ACC112 (cell line): Measurements from ENCODE around the gene MFSD6.
"Not testable (repeated sequence)": the region's sequence is repeated elsewhere in the genome, so short reads cannot be mapped to it uniquely, and the experiment has no call there.

Source experiments
- H2AFZ ChIP-seq: fragments of 200-600 bp; sonication (generic); one replicate; pipeline ENCODE4 v1.6.0; 2017; ENCODE audit warnings: antibody characterized with exemption, low read length; ENCODE audit not compliant: unreplicated experiment
- H3K27ac ChIP-seq: fragments of 200-600 bp; sonication (generic); 2 replicates; pipeline ENCODE4 v1.5.1; 2014; ENCODE audit warnings: low read depth, mild to moderate bottlenecking, antibody characterized with exemption, low read length, moderate library complexity
- H3K27me3 ChIP-seq: fragments of 200-600 bp; sonication (generic); 2 replicates; pipeline ENCODE4 v1.6.1; 2014; ENCODE audit warnings: mild to moderate bottlenecking, antibody characterized with exemption, low read length, moderate library complexity, mixed read lengths; ENCODE audit not compliant: insufficient read depth
- H3K36me3 ChIP-seq: fragments of 200-600 bp; sonication (generic); 2 replicates; pipeline ENCODE4 v1.6.1; 2016; ENCODE audit warnings: mild to moderate bottlenecking, antibody characterized with exemption, low read length, moderate library complexity, mixed read lengths; ENCODE audit not compliant: insufficient read depth
- H3K4me1 ChIP-seq: fragments of 200-600 bp; sonication (generic); one replicate; pipeline ENCODE4 v1.6.1; 2016; ENCODE audit warnings: low read length, mixed read lengths; ENCODE audit not compliant: insufficient read depth, unreplicated experiment, control insufficient read depth
- H3K4me3 ChIP-seq: fragments of 200-600 bp; sonication (generic); 2 replicates; pipeline ENCODE4 v1.5.1; 2014; ENCODE audit warnings: mild to moderate bottlenecking, low read depth, low read length
- H3K79me2 ChIP-seq: fragments of 200-600 bp; sonication (generic); one replicate; pipeline ENCODE4 v1.6.0; 2016; ENCODE audit warnings: low read length; ENCODE audit not compliant: control insufficient read depth, unreplicated experiment, insufficient read depth

The MFSD6 gene

DNA sequence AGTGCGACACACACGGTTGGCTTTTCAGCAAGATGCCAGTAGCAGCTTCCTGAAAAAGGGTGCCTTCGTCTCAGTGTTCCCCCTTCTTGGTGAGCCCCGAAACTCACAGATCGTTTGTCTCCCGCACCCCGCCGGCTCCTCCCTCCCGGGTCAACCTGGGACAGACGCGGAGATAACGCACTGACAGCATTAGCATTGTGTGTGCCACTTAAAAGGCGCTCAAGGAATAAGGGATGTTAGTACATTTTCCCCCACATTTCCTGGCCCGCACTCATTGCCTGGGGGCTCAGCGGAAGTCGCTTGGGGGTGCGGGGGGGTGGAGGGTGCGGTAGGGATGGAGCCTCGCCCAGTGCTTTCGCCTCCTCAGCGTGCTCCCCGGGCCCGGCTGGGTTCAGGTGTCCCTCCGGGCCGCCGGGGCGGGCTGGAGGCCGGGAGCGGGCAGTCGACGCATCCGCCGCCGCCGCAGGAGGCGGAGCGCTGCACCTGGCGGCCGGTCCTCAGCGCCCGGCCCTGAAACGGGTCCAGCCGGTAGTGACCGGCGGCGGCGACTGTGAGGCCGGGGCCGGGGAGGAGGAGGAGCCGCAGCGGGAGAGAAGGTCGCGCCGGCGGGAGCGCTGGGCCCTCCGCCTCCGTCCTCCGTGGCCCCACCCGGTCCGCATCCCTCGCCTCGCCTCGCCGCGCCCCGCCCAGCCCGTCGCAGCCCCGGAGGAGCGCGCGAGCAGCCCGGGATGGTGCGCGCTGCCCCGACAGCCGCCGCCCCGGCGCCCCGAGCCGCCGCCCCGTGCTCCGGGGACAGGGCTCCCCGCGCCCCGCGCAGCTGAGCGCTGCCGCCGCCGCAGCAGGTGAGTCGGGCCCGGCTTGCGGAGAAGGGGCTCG lies at the start of gene MFSD6:
TSS of gene MFSD6 (plus strand) at position 694 of the 876 bp plus-strand sequence. CDS start 27,675 bp downstream, outside the sequence.
- H3K79me2 ChIP-seq: no peaks in the 10 kb centered on the region
- H3K4me3 ChIP-seq: peak within 1 kb of the TSS; percentile 87
- H2AFZ ChIP-seq: peak within 1 kb of the TSS; percentile 74
- H3K4me1 ChIP-seq: no peaks in the 10 kb centered on the region
- no peaks in the 10 kb centered on the region for H3K36me3 ChIP-seq
- H3K27ac ChIP-seq: no peak within 1 kb of the TSS
- H3K27me3 ChIP-seq: peaks cover 28% of the 10 kb centered on the region

DNA sequence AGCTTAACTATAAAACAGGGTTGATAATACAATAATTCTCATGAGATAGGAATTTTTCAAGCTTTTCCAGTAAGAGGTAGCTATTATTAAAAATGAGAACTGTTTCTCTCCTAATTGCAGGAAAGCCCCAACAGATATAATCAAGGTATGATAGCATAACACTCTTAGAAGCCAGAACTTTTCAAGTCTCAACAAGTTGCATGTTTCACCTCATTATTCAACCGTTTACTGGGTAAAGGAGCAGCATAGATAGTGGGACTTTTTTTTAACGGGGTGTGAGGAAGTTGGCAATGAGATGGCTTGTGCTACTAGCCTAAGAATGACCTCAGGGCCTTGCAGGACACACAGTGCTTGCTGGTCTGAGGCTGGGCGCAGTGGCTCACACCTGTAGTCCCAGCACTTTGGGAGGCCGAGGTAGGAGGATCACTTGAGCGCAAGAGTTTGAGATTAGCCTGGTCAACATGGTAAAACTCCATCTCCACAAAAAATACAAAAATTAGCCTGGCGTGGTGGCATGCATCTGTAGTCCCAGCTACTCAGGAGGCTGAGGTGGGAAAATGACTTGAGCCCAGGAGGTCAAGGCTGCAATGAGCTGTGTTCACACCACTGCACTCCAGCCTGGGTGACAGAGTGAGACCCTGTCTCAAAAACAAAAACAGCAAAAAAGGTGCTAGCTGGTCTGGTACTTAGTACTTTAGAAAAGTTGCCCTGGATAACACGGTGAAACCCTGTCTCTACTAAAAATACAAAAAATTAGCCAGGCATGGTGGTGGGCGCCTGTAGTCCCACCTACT lies 49.3 kb upstream of the MFSD6 start:
- H3K36me3 ChIP-seq, H3K4me3 ChIP-seq, H3K27ac ChIP-seq, H3K27me3 ChIP-seq, H3K79me2 ChIP-seq, H2AFZ ChIP-seq: not testable (repeated sequence)
- peaks cover 13% of the 10 kb centered on the region for H3K4me1 ChIP-seq

DNA sequence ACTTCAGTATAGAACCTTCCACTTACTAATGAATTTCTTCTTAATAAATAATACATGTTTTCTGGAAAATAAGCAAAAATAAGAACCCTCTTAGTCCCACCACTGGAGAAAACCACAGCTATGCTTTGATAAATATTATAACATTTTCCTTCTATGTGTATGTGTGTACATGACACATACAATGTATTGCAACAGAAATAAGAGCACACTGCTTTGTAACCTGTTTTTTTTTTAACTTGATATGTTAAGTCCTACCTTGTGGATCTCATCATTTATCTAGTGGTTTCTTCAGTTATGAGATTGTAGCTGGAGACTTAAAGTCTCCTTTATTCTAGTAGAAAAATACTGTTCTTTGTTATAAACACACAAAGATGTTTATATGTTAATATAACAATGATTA lies 47.6 kb upstream of the MFSD6 start:
- Histone ChIP-seq H3K36me3 (no peaks in the 10 kb centered on the region), H3K79me2 (peaks cover 8% of the 10 kb centered on the region), H3K27me3 (no peaks in the 10 kb centered on the region), H3K4me1 (peaks cover 10% of the 10 kb centered on the region), H2AFZ (no peak overlapping the region), H3K27ac (no peak overlapping the region), H3K4me3 (no peak overlapping the region)

DNA sequence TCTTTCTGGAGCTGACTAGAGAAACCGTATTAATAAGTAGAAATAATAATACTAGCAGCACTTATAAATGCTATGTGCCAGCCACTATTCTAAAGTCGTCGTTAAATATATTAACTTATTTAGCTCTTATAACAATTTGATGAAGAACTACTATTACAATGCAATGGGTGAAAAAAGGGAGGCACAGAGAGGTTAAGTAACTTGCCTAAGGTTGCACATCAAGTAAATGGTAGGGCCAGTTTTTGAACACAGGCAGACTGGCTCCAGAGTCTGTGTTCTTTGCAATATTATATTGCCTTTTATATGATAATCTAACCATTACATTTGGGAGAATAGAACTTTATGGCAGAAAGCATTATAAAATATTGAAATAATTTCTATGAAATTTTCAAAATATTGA lies 47.2 kb upstream of the MFSD6 start:
- H3K36me3 ChIP-seq: no peaks in the 10 kb centered on the region
- no peak overlapping the region for H2AFZ ChIP-seq
- H3K27ac ChIP-seq: no peak overlapping the region
- H3K4me1 ChIP-seq: peaks cover 10% of the 10 kb centered on the region
- H3K4me3 ChIP-seq: no peak overlapping the region
- no peaks in the 10 kb centered on the region for H3K27me3 ChIP-seq
- H3K79me2 ChIP-seq: peaks cover 8% of the 10 kb centered on the region

DNA sequence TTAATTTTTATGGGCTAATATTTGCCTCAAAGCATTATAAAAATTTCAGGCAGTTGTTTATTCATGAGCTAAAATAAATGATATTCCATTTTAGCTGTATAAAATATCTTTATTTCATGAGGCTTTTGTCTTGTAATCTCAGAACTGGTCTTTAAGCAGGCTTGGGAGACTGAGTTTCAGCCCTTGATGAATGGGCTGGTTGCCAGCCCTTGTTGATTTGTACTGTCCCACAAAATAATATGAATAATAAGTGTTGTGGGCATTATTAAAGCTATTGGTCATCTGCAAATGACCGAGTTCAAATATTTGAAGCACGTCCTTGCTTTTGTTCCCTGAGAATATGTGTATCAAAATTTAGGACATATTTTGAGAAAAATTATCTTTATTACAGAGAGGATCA lies 46.6 kb upstream of the MFSD6 start:
- Histone ChIP-seq H3K4me1 (peaks cover 10% of the 10 kb centered on the region), H3K4me3 (no peak overlapping the region), H3K79me2 (peaks cover 3% of the 10 kb centered on the region), H2AFZ (no peak overlapping the region), H3K27me3 (no peaks in the 10 kb centered on the region), H3K36me3 (no peaks in the 10 kb centered on the region), H3K27ac (no peak overlapping the region)

DNA sequence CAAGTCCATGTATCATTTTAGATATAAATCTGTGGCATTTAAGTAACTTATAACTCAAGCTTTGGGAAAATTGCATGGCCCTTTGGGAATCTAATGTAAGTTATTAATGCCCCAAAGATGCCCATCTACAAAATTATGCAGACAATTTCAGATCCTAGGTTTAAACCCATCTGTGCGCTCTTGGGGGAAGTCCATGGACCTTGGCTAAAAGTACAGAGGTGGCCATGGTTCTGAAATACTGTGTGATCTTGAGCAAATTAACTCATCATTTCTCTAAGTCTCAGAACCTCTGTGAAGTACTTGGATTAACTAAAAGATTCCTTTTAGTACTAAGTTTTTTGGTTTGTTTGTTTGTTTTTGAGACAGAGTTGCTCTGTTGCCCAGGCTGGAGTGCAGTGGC lies 45.3 kb upstream of the MFSD6 start:
- H3K27ac ChIP-seq: no peak overlapping the region
- no peak overlapping the region for H2AFZ ChIP-seq
- H3K4me3 ChIP-seq: no peak overlapping the region
- H3K27me3 ChIP-seq: no peaks in the 10 kb centered on the region
- no peaks in the 10 kb centered on the region for H3K79me2 ChIP-seq
- H3K36me3 ChIP-seq: 0 out of 2 replicates have a peak, but pooled peaks cover 3% of the 10 kb centered on the region
- peaks cover 10% of the 10 kb centered on the region for H3K4me1 ChIP-seq

DNA sequence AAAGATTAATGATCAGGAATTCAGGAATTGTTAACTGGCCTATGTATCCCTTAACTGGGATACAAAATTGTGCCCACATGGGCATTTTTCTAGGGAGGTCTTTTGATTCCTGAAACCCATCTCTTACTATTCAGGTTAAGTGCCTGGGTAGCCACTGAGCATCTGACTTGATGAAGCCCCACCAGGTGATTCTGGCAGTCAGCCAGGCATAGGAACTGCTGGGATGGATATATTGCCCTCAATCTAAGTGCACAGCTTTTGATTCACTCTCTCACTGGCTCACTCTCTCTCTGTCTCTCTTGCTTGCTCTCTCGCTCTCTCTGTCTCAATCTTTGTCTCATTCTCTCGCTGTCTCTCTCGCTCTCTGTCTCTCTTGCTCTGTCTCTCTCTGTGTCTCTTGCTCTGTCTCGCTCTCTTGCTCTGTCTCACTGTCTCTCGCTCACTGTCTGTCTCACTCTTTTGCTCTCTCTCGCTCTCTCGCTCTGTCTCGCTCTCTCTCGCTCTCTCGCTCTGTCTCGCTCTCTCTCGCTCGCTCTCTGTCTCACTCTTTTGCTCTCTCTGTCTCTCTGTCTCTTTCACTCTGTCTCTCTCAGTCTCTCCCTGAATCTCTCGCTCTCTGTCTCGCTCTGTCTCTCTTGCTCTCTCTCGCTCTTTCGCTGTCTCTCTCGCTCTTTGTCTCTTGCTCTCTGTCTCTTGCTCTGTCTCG lies 42.5 kb upstream of the MFSD6 start:
- H2AFZ ChIP-seq: no peak overlapping the region
- peaks cover 12% of the 10 kb centered on the region; the same call in 1 of the 2 replicates for H3K36me3 ChIP-seq
- H3K27ac ChIP-seq: no peak overlapping the region
- no peaks in the 10 kb centered on the region for H3K4me1 ChIP-seq
- H3K79me2 ChIP-seq: no peaks in the 10 kb centered on the region
- no peaks in the 10 kb centered on the region for H3K27me3 ChIP-seq
- no peak overlapping the region for H3K4me3 ChIP-seq

DNA sequence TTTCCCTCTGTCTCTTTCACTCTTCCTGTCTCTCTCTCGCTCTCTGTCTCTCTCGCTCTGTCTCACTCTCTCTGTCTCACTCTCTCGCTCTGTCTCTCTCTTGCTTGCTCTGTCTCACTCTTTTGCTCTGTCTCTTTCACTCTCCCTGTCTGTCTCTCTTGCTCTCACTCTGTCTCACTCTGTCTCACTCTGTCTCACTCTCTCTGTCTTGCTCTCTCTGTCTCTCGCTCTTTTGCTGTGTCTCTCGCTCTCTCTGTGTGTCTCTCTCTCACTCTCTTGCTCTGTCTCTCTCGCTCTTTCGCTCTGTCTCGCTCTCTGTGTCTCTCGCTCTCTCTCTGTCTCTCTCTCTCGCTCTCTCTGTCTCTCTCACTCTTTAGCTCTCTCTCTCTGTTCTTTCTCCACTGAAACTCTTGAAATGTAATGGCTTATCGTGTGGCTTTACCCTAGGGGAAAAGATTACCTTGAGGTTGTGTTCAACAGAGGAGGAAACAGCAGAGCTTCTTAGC lies 41.9 kb upstream of the MFSD6 start:
- H3K36me3 ChIP-seq: peaks cover 14% of the 10 kb centered on the region; the same call in 1 of the 2 replicates
- no peak overlapping the region for H3K4me3 ChIP-seq
- H2AFZ ChIP-seq: no peak overlapping the region
- no peaks in the 10 kb centered on the region for H3K79me2 ChIP-seq
- H3K4me1 ChIP-seq: no peaks in the 10 kb centered on the region
- no peaks in the 10 kb centered on the region for H3K27me3 ChIP-seq
- no peak overlapping the region for H3K27ac ChIP-seq

DNA sequence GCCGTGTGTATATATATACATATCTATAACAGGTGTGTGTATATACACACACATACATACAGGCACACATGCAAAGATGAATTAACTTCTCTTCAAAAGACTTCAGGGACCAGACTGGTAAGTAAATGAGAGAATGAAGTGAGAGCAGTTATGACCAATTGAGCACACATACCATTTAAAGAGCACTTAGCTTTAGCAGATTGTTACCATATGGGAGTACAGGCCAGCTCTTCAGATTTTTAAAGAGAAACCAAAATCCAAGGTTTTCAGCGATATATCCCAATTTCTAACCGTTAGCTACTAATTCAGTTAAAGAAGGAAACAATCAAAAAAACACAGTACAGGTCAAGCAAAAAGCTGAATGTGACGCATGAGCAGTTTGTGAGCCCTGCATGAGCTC lies 41.1 kb upstream of the MFSD6 start:
- no peak overlapping the region for H2AFZ ChIP-seq
- H3K4me3 ChIP-seq: no peak overlapping the region
- H3K27me3 ChIP-seq: no peaks in the 10 kb centered on the region
- H3K27ac ChIP-seq: no peak overlapping the region
- peaks cover 14% of the 10 kb centered on the region; the same call in 1 of the 2 replicates for H3K36me3 ChIP-seq
- no peaks in the 10 kb centered on the region for H3K4me1 ChIP-seq
- H3K79me2 ChIP-seq: no peaks in the 10 kb centered on the region

DNA sequence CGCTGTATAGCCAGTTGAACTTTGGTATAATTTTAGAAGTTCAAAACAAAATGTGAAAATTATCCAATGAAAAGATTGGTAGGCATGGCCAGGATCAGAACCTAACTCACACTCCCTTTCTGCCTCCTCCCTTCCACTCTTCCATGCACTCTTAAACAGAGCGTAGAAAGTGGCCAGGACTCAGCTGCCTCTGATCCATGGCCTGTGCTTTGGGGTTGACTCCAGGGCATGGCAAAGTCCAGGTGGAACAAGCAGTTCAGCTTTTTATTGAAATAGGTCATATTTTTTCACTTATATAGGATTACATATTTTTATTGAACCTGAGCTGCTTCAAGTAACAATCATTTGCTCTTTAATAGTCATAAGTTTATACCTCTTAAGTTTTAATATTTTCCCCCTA lies 38.5 kb upstream of the MFSD6 start:
- Histone ChIP-seq H2AFZ (no peak overlapping the region), H3K4me3 (no peak overlapping the region), H3K27ac (no peak overlapping the region)

More for the DNA sequence above, 38.5 kb upstream of the MFSD6 start:
- H3K27me3 ChIP-seq: no peaks in the 10 kb centered on the region
- H3K36me3 ChIP-seq: peaks cover 14% of the 10 kb centered on the region; the same call in 1 of the 2 replicates
- H3K79me2 ChIP-seq: no peaks in the 10 kb centered on the region
- H3K4me1 ChIP-seq: no peaks in the 10 kb centered on the region
